Right cardiac atrium (tissue), 5 donors: Measurements from ENCODE around the gene AMIGO2. TPM values are rescaled to one million over a fixed set of nuclear protein-coding genes. Genes with fewer than 3 reads are reported as not detected.

ENCODE experiments used
- ATAC-seq, 2 donors: fragments of 200-7000 bp; cut with Tn5 transposase; one replicate each; pipeline versions ENCODE4 v1.8.0 to v1.9.1; 2020; ENCODE audit warnings: moderate library complexity in 2 of 2, mild to moderate bottlenecking in 1 of 2
- DNase-seq, 3 donors: peaks; one replicate each; pipeline ENCODE4 v3.0.0-alpha.2; 2020
- H3K27ac ChIP-seq: one replicate; pipeline ENCODE4 v1.5.1; 2013; ENCODE audit warnings: mild to moderate bottlenecking, low read length, control low read depth, moderate library complexity
- H3K27me3 ChIP-seq: one replicate; pipeline ENCODE4 v1.6.1; 2013; ENCODE audit not compliant: control insufficient read depth, insufficient read depth
- H3K4me1 ChIP-seq: one replicate; pipeline ENCODE4 v1.6.1; 2013; ENCODE audit warnings: low read length; ENCODE audit not compliant: control insufficient read depth, insufficient read depth
- H3K4me3 ChIP-seq: one replicate; pipeline ENCODE4 v1.5.1; 2013; ENCODE audit warnings: low read length, control low read depth
- H3K9me3 ChIP-seq: one replicate; pipeline ENCODE4 v1.6.1; 2013; ENCODE audit warnings: low read length; ENCODE audit not compliant: control insufficient read depth
- WGBS: extraction: QIAGEN DNeasy Blood & Tissue Kit; methylation state at CpG from one replicate; pipeline ENCODE4 v1.1.7; 2013; 5-methylcytosine and 5-hydroxymethylcytosine counted together
- intact Hi-C, 4 donors: fragments of 100-400 bp; cut with DNase I; formaldehyde crosslinking; loops; one replicate each; pipeline versions ENCODE4 v1.11.0 to v1.14.0; 2022 to 2023
- polyA plus RNA-seq: library from polyadenylated mRNA; stranded (reverse); fragments of 200-250 nt; gene quantifications from one replicate; pipeline ENCODE4 v1.2.3, GENCODE V29; 2013
- total RNA-seq, 4 donors: library from RNA; stranded (reverse); fragmentation: NEBNext Ultra II Directional; extraction: Animal tissue kit (Norgen Biotek cat#: 25700); gene quantifications; one replicate each; pipeline ENCODE4 v1.2.1, GENCODE V29; 2021
- donor health status: healthy with polysubstance abuse.
- donor health status: DM: no; HTN: yes; CAD: no.
- donor health status: DM: no; HTN: no; CAD: no.
- donor health status: DM: no; HTN: yes; CAD: no; lungs with severe emphysema.
- donor health status: DM: yes; HTN: yes; CAD: no.

The AMIGO2 gene
- total and polyA plus RNA-seq, 5 donors, result 5.2 to 8.7 (median 6.8) TPM

GRCh38 chr12:47080725-47081502 lies 1.2 kb upstream of the AMIGO2 start:
- H3K4me3 ChIP-seq, result peak overlapping the region; percentile 90
- intact Hi-C loops, result no loop called here
- H3K9me3 ChIP-seq, result no peaks in the 10 kb centered on the region
- H3K4me1 ChIP-seq, result peaks cover 11% of the 10 kb centered on the region
- peak; percentile 74 to 90 (median 85) for DNase-seq
- H3K27ac ChIP-seq, result peak overlapping the region; percentile 61
- peak; percentile 62 to 66 for ATAC-seq
- H3K27me3 ChIP-seq, result no peaks in the 10 kb centered on the region
- WGBS, result 17% methylated on average over 26 of the region's 26 CpGs

- peaks cover 11% of the 10 kb centered on the region for H3K4me1 ChIP-seq
- no peaks in the 10 kb centered on the region for H3K9me3 ChIP-seq
- intact Hi-C loops, result no loop called here
- under 1% methylated on average over 49 of the region's 49 CpGs for WGBS
- ATAC-seq (peak; percentile 73 to 90), DNase-seq (peak; percentile 83 to 88 (median 87))
- no peaks in the 10 kb centered on the region for H3K27me3 ChIP-seq
- peak overlapping the region; percentile 61 for H3K27ac ChIP-seq
- peak overlapping the region; percentile 90 for H3K4me3 ChIP-seq
These were observed 394 bp upstream of the AMIGO2 start for GRCh38 chr12:47079981-47080724.

- ATAC-seq (peak; percentile 53 to 59), DNase-seq (peak; percentile 42 to 71 (median 69))
- WGBS, result 5% methylated on average over 17 of the region's 17 CpGs
- intact Hi-C loops, result no loop called here
- Histone ChIP-seq H3K9me3 (no peaks in the 10 kb centered on the region), H3K27me3 (no peaks in the 10 kb centered on the region), H3K4me1 (peaks cover 11% of the 10 kb centered on the region), H3K4me3 (peak overlapping the region; percentile 90), H3K27ac (peak overlapping the region; percentile 61)
These were observed 859 bp downstream of the AMIGO2 start for GRCh38 chr12:47078733-47079467.

GRCh38 chr12:47078086-47078395 lies 1.7 kb downstream of the AMIGO2 start:
- ATAC-seq (no peak), DNase-seq (no peak)
- Histone ChIP-seq H3K27me3 (no peaks in the 10 kb centered on the region), H3K4me3 (peak overlapping the region; percentile 90), H3K27ac (no peak overlapping the region), H3K9me3 (no peaks in the 10 kb centered on the region), H3K4me1 (peaks cover 8% of the 10 kb centered on the region)
- intact Hi-C loops, result no loop called here
- WGBS, result 94% methylated on average over 8 of the region's 8 CpGs

- H3K27me3 ChIP-seq, result no peaks in the 10 kb centered on the region
- intact Hi-C loops, result no loop called here
- H3K4me3 ChIP-seq, result no peak overlapping the region
- DNase-seq (no peak), ATAC-seq (no peak)
- WGBS, result 88% methylated on average over 17 of the region's 17 CpGs
- no peak overlapping the region for H3K27ac ChIP-seq
- no peaks in the 10 kb centered on the region for H3K9me3 ChIP-seq
- peaks cover 8% of the 10 kb centered on the region for H3K4me1 ChIP-seq
These were observed 2.3 kb downstream of the AMIGO2 start for GRCh38 chr12:47077206-47078085.

- WGBS, result 90% methylated on average over 7 of the region's 7 CpGs
- ATAC-seq (no peak), DNase-seq (no peak)
- Histone ChIP-seq H3K4me3 (no peak overlapping the region), H3K9me3 (no peaks in the 10 kb centered on the region), H3K4me1 (peaks cover 8% of the 10 kb centered on the region), H3K27ac (no peak overlapping the region), H3K27me3 (no peaks in the 10 kb centered on the region)
- intact Hi-C loops, result no loop called here
These were observed 4.3 kb downstream of the AMIGO2 start for GRCh38 chr12:47075192-47076084.

GRCh38 chr12:47074757-47075156 lies 5.0 kb downstream of the AMIGO2 start:
- Histone ChIP-seq H3K4me3 (no peak overlapping the region), H3K4me1 (peaks cover 8% of the 10 kb centered on the region), H3K27ac (no peak overlapping the region), H3K9me3 (no peaks in the 10 kb centered on the region), H3K27me3 (no peaks in the 10 kb centered on the region)
- DNase-seq (no peak), ATAC-seq (no peak)
- WGBS, result 97% methylated on average over 2 of the region's 2 CpGs
- intact Hi-C loops, result no loop called here

GRCh38 chr12:47073951-47074350 lies 5.8 kb downstream of the AMIGO2 start:
- DNase-seq (no peak), ATAC-seq (no peak)
- no peak overlapping the region for H3K4me3 ChIP-seq
- no peaks in the 10 kb centered on the region for H3K9me3 ChIP-seq
- H3K27me3 ChIP-seq, result no peaks in the 10 kb centered on the region
- intact Hi-C loops, result no loop called here
- no peak overlapping the region for H3K27ac ChIP-seq
- 76% methylated on average over 3 of the region's 3 CpGs for WGBS
- H3K4me1 ChIP-seq, result peaks cover 8% of the 10 kb centered on the region

- WGBS, result 42% methylated on average over 5 of the region's 5 CpGs
- DNase-seq (no peak), ATAC-seq (no peak)
- no peaks in the 10 kb centered on the region for H3K9me3 ChIP-seq
- H3K4me3 ChIP-seq, result no peak overlapping the region
- intact Hi-C loops, result no loop called here
- H3K4me1 ChIP-seq, result no peaks in the 10 kb centered on the region
- no peaks in the 10 kb centered on the region for H3K27me3 ChIP-seq
- no peak overlapping the region for H3K27ac ChIP-seq
These were observed 8.4 kb downstream of the AMIGO2 start for GRCh38 chr12:47071241-47071852.
